ENCODE measurements around the gene IGFLR1. TPM values are rescaled to one million over a fixed set of nuclear protein-coding genes. Genes with fewer than 3 reads are reported as not detected.
A peak's percentile ranks its signal among the peaks of the same experiment; 100 is the strongest.

Gene IGFLR1
- total and polyA plus RNA-seq, 2 of the 8 experiments (the other 6 are each of a cell fraction or from before 2014, with no cell fraction given) = 8.4 to 28.9 TPM

DNA sequence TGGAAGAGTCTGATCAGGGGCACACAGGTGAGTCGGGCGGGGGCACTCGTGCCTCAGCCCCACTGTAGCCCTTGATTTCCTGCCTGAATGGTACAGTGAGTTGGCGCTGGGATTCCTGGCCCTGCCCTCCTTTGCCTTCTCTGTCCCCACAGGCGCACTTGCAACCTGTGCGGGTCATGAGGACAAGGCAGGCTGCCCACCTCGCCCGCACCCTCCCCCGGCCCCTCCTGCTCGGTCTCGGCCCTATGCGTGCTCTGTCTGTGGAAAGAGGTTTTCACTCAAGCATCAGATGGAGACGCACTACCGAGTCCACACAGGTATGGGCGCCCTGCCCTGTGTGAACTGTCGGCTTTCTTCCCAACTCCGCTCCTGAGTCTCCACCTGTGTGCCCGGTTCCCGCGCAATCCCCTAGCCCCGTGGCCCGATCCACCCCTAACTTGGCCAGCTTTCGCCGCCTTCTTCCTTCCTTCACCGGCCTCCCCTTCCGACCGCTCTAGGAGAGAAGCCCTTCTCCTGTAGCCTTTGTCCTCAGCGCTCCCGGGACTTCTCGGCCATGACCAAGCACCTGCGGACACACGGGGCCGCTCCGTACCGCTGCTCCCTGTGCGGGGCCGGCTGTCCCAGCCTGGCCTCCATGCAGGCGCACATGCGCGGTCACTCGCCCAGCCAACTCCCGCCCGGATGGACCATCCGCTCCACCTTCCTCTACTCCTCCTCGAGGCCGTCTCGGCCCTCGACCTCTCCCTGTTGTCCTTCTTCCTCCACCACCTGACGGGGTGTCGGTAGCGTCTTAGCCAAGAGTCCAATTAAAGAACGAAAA, 26.1 kb downstream of the IGFLR1 start (continued):
- TF ChIP-seq HDAC6 (IDR thresholded peaks at IDR 0.05; ENCODE audit: low read depth, low read length) (no peak), RBBP5 (IDR thresholded peaks at IDR 0.05; ENCODE audit: borderline replicate concordance, low read depth, low read length) (0 out of 2 replicates have a peak, but pooled peaks have one; percentile 18), ZNF274 (IDR thresholded peaks at IDR 0.05; ENCODE audit: borderline replicate concordance, extremely low read depth, low read length) (no peak), GTF2F1 (IDR thresholded peaks at IDR 0.05; ENCODE audit: borderline replicate concordance, low read depth, low read length) (no peak), KDM5A (IDR thresholded peaks at IDR 0.05; ENCODE audit: low read length) (no peak), JUN (IDR thresholded peaks at IDR 0.05; ENCODE audit: low read depth, low read length) (no peak), SIN3A (conservative IDR thresholded peaks at IDR 0.05 in 1 of 2, IDR thresholded peaks at IDR 0.05 in 1 of 2; ENCODE audit: low read depth in 1 of 2, low read length in 2 of 2) (no peak), GABPA (IDR thresholded peaks at IDR 0.05; ENCODE audit: borderline replicate concordance, insufficient read depth, low read length) (no peak), RXRA (IDR thresholded peaks at IDR 0.05; ENCODE audit: insufficient read depth, low read depth, low read length) (no peak), CBX8 (IDR thresholded peaks at IDR 0.05; ENCODE audit: borderline replicate concordance, low read depth, low read length) (no peak), BACH1 (IDR thresholded peaks at IDR 0.05; ENCODE audit: low read length) (no peak), TBP (IDR thresholded peaks at IDR 0.05; ENCODE audit: low read depth, low read length) (no peak), NRF1 (IDR thresholded peaks at IDR 0.05; ENCODE audit: low read depth, low read length) (no peak; the same call in 1 of the 2 replicates), KDM4A (IDR thresholded peaks at IDR 0.05; ENCODE audit: low read depth, low read length, severe bottlenecking) (peak; percentile 30), KDM1A (IDR thresholded peaks at IDR 0.05; ENCODE audit: borderline replicate concordance, low read length) (no peak), SP2 (IDR thresholded peaks at IDR 0.05; ENCODE audit: low read length) (no peak), TAF7 (optimal IDR thresholded peaks at IDR 0.05; ENCODE audit: borderline replicate concordance, low read depth, low read length) (no peak), SAP30 (IDR thresholded peaks at IDR 0.05; ENCODE audit: insufficient read depth, insufficient replicate concordance, low read length) (no peak), TEAD4 (IDR thresholded peaks at IDR 0.05; ENCODE audit: low read depth, low read length) (no peak), NANOG (IDR thresholded peaks at IDR 0.05; ENCODE audit: insufficient read depth, low read depth, low read length, poor library complexity, severe bottlenecking) (no peak)
- TF ChIP-seq, protein P1, sequence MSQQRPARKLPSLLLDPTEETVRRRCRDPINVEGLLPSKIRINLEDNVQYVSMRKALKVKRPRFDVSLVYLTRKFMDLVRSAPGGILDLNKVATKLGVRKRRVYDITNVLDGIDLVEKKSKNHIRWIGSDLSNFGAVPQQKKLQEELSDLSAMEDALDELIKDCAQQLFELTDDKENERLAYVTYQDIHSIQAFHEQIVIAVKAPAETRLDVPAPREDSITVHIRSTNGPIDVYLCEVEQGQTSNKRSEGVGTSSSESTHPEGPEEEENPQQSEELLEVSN (IDR thresholded peaks at IDR 0.05) = peak; percentile 94
- TF ChIP-seq, protein P2, sequence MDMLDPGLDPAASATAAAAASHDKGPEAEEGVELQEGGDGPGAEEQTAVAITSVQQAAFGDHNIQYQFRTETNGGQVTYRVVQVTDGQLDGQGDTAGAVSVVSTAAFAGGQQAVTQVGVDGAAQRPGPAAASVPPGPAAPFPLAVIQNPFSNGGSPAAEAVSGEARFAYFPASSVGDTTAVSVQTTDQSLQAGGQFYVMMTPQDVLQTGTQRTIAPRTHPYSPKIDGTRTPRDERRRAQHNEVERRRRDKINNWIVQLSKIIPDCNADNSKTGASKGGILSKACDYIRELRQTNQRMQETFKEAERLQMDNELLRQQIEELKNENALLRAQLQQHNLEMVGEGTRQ (IDR thresholded peaks at IDR 0.05; ENCODE audit: low read length) = no peak

All from H1 (cell line).